ENCODE data around the gene ELAVL1. TPM values are rescaled to one million over a fixed set of nuclear protein-coding genes. Genes with fewer than 3 reads are reported as not detected.

ELAVL1 gene
- total RNA-seq, 4 donors from 2014 or later, result 25.7 to 44.6 (median 34.5) TPM

DNA sequence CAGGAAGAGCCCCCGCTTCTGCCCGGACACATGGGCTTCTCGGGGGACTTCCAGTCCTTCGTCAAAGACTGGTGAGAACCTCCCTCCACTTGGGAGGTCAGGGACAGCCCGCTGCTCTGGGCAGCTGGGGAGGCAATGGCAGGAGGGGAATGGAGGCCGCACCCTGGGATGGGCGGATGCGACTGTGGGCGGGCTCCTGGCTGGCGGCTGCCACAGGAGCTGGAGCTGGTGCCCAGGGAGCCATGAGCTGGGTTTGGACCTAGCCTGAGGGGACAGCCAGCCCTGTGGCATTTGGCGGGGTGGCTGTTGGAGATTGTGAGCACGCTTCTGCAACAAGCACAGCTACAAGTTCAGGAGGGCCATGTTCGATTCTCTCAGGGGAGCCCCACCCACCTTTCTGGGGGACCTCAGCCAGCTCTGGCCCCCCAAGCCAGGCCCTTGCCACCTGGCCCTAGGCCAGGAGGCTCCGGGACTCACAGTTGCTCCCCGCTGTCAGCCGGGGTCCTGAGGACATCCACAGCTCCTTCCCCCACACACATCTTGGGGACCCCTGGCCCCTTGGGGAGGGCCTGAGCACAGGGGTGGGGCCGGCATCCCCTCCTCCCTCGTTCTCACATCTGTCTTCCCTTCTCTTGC, 93.8 kb downstream of the ELAVL1 start:
- DNase-seq, result no peak
- no peak overlapping the region for H3K27ac ChIP-seq
- H3K36me3 ChIP-seq, result peaks cover 30 to 60% (median 33%) of the 10 kb centered on the region in 3 donors
- WGBS, 2 donors, result 90% methylated on average over 2 to 6 of the region's 18 CpGs
- no peak for TF ChIP-seq POLR2A (IDR thresholded peaks at IDR 0.05)
- TF ChIP-seq, protein P1, sequence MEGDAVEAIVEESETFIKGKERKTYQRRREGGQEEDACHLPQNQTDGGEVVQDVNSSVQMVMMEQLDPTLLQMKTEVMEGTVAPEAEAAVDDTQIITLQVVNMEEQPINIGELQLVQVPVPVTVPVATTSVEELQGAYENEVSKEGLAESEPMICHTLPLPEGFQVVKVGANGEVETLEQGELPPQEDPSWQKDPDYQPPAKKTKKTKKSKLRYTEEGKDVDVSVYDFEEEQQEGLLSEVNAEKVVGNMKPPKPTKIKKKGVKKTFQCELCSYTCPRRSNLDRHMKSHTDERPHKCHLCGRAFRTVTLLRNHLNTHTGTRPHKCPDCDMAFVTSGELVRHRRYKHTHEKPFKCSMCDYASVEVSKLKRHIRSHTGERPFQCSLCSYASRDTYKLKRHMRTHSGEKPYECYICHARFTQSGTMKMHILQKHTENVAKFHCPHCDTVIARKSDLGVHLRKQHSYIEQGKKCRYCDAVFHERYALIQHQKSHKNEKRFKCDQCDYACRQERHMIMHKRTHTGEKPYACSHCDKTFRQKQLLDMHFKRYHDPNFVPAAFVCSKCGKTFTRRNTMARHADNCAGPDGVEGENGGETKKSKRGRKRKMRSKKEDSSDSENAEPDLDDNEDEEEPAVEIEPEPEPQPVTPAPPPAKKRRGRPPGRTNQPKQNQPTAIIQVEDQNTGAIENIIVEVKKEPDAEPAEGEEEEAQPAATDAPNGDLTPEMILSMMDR (IDR thresholded peaks at IDR 0.05), result no peak
- H3K4me1 ChIP-seq, result peaks cover 11 to 42% (median 24%) of the 10 kb centered on the region in 3 donors
- intact Hi-C loops (cut with DNase I), result no loop called here
- H3K4me3 ChIP-seq, result no peak overlapping the region
- no peaks in the 10 kb centered on the region for H3K9me3 ChIP-seq
- H3K27me3 ChIP-seq, result peaks cover 10 to 36% (median 18%) of the 10 kb centered on the region in 4 donors

DNA sequence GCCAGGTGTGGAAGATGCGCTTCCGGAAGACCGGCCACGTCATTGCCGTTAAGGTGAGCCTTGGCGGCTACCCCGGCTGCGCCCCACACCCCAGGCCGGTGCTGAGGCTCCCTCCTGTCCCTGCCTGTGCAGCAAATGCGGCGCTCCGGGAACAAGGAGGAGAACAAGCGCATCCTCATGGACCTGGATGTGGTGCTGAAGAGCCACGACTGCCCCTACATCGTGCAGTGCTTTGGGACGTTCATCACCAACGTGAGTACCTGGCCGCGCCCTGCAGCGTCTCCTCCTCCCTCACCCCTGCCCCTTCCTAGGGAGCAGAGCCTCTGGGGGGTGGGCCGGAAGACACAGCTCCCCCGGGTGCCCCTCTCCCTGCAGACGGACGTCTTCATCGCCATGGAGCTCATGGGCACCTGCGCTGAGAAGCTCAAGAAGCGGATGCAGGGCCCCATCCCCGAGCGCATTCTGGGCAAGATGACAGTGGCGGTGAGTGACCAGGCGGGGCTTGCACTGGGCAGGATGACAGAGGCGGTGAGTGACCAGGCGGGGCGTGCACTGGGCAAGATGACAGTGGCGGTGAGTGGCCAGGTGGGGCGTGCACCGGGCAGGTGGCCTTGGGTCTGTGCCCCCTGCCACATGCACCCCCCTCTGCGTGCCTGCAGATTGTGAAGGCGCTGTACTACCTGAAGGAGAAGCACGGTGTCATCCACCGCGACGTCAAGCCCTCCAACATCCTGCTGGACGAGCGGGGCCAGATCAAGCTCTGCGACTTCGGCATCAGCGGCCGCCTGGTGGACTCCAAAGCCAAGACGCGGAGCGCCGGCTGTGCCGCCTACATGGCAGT, 94.9 kb downstream of the ELAVL1 start:
- Histone ChIP-seq H3K27me3 (peaks cover under 1 to 26% (median 9%) of the 10 kb centered on the region in 4 donors), H3K36me3 (peaks cover 30 to 71% (median 40%) of the 10 kb centered on the region in 3 donors), H3K27ac (no peak overlapping the region), H3K4me1 (peaks cover under 1 to 42% (median 23%) of the 10 kb centered on the region in 3 donors), H3K9me3 (no peaks in the 10 kb centered on the region), H3K4me3 (no peak overlapping the region)
- DNase-seq, result no peak
- WGBS, 2 donors, result 92 to 97% methylated on average over 14 to 15 of the region's 54 CpGs
- intact Hi-C loops (cut with DNase I), result no loop called here
- no peak for TF ChIP-seq POLR2A (IDR thresholded peaks at IDR 0.05)
- TF ChIP-seq, protein P1 (IDR thresholded peaks at IDR 0.05), result no peak

DNA sequence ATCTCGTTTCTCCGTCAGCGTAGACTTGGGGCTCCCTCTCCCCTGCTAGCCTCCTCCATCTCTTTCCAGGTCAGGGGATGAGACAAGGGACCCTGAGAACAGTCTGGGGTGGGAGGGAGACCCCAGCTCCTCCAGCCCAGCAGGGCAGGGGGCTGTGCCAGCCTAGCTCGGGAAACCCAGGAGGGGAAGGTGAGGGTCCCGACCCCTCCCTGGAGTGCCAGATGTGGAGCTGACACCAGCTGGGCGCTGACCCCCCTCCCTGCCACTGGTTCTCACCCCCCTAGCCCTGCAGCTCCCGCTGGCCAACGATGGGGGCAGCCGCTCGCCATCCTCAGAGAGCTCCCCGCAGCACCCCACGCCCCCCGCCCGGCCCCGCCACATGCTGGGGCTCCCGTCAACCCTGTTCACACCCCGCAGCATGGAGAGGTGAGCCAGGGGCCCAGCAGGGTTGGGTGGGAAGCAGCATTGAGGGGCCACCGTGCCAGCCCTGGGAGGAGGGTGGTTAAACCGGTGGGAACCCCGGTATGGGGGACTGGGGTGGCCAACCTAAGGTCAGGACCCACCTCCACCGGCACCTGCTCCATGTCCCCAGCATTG, 95.9 kb downstream of the ELAVL1 start:
- WGBS, 2 donors, result no CpG with 5 or more reads among the region's 21 CpGs
- no peak for DNase-seq
- no peak overlapping the region for H3K27ac ChIP-seq
- no peaks in the 10 kb centered on the region for H3K9me3 ChIP-seq
- H3K4me3 ChIP-seq, result no peak overlapping the region
- H3K4me1 ChIP-seq, result peaks cover 9 to 49% (median 32%) of the 10 kb centered on the region in 3 donors
- TF ChIP-seq POLR2A (IDR thresholded peaks at IDR 0.05), result no peak
- TF ChIP-seq, protein P1 (IDR thresholded peaks at IDR 0.05), result no peak
- peaks cover 30 to 73% (median 40%) of the 10 kb centered on the region in 3 donors for H3K36me3 ChIP-seq
- intact Hi-C loops (cut with DNase I), result loop anchor here (10.0 kb wide), 1 partner anchor 55 kb away; no protein-coding TSS in a partner anchor
- H3K27me3 ChIP-seq, result peaks cover 0 to 16% (median 2%) of the 10 kb centered on the region in 4 donors

DNA sequence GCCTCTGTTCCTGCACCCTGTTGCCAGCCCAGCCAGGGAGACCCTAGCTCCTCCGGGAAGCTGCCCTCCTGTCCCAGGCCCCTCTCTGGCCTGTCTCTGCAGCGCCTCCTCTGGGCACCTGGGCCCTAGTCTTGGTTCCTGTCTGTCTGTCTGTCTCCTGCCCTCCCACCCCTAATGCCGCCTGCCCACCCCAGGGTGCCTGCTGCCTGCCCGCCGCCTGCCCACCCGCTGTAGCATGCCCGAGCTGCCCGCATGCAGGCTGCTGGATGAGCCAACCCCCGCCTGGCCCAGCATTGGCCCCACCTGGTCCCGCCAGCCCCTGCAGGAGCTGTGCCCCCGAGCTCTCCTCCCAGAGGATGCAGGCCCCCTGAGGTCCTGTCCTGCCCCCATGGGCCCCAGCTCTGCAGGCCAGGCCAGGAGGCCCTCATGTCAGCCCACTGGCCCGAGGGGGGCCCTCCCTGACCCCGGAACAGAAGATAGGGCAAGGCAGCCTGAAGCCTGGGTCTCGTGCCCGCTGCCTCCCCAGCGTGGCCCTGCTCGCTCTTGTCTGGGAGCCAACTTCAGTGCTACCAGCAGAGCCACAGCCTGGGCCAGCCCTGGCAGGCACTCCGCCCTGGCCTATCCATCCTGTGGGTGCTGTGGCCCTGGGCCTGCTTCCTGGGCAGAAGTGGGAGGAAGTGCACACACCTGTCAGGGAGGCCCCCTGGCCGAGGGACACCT, 96.5 kb downstream of the ELAVL1 start:
- intact Hi-C loops (cut with DNase I), result loop anchor here (10.0 kb wide), 1 partner anchor 54 kb away; no protein-coding TSS in a partner anchor
- H3K4me1 ChIP-seq, result peaks cover 12 to 53% (median 34%) of the 10 kb centered on the region in 3 donors

More for the DNA sequence above, 96.5 kb downstream of the ELAVL1 start:
- peaks cover 30 to 73% (median 40%) of the 10 kb centered on the region in 3 donors for H3K36me3 ChIP-seq
- TF ChIP-seq, protein P1 (IDR thresholded peaks at IDR 0.05), result no peak
- TF ChIP-seq POLR2A (IDR thresholded peaks at IDR 0.05), result no peak
- peaks cover 0 to 9% (median 0%) of the 10 kb centered on the region in 4 donors for H3K27me3 ChIP-seq
- no peak for DNase-seq
- H3K9me3 ChIP-seq, result no peaks in the 10 kb centered on the region
- no peak overlapping the region for H3K27ac ChIP-seq
- no peak overlapping the region for H3K4me3 ChIP-seq
- WGBS, 2 donors, result 47 to 75% methylated on average over 2 of the region's 19 CpGs

Other genes with a start within 250 kb of the ELAVL1 start
- gene CLEC4M, start 242.4 kb downstream of the ELAVL1 start, total RNA-seq, result not detected
- 10 to 100 TPM in 3 of 4 donors, 1 to 10 TPM in 1; 8.3 to 15.5 (median 11.9) TPM for gene EVI5L, start 175.4 kb downstream of the ELAVL1 start, total RNA-seq
- under 1 TPM in 2 of 4 donors, not detected in 2; 0.35 to 0.57 TPM for gene PRR36, start 131.3 kb downstream of the ELAVL1 start, total RNA-seq
- 10 to 100 TPM in 2 of 4 donors, 1 to 10 TPM in 2; 7.6 to 17.0 (median 9.5) TPM for gene LRRC8E, start 117.1 kb downstream of the ELAVL1 start, total RNA-seq
- gene MAP2K7, start 101.8 kb downstream of the ELAVL1 start, total RNA-seq, result 10 to 100 TPM in 3 of 4 donors, 1 to 10 TPM in 1; 8.6 to 17.3 (median 13.8) TPM
- gene TGFBR3L, start 90.8 kb downstream of the ELAVL1 start, total RNA-seq, result not detected
- 10 to 100 TPM in 1 of 4 donors, 1 to 10 TPM in 3; 6.2 to 10.9 (median 6.4) TPM for gene SNAPC2, start 85.3 kb downstream of the ELAVL1 start, total RNA-seq
- gene CTXN1, start 79.5 kb downstream of the ELAVL1 start, total RNA-seq, result 1 to 10 TPM in 1 of 4 donors, under 1 TPM in 2, not detected in 1; 0.35 to 2.7 (median 0.75) TPM
- 10 to 100 TPM; 36.4 to 52.6 (median 45.5) TPM for gene TIMM44, start 62.0 kb downstream of the ELAVL1 start, total RNA-seq
- gene CCL25, start 47.1 kb upstream of the ELAVL1 start, total RNA-seq, result not detected
- gene FBN3, start 144.0 kb upstream of the ELAVL1 start, total RNA-seq, result under 1 TPM in 1 of 4 donors, not detected in 3; 0.09 TPM
- 100 to 1,000 TPM in 1 of 4 donors, 10 to 100 TPM in 3; 44.1 to 184 (median 89.1) TPM for gene CERS4, start 203.7 kb upstream of the ELAVL1 start, total RNA-seq